ENCODE results near the gene GALNT6. TPM values are rescaled to one million over a fixed set of nuclear protein-coding genes. Genes with fewer than 3 reads are reported as not detected.

The GALNT6 gene, protein sequence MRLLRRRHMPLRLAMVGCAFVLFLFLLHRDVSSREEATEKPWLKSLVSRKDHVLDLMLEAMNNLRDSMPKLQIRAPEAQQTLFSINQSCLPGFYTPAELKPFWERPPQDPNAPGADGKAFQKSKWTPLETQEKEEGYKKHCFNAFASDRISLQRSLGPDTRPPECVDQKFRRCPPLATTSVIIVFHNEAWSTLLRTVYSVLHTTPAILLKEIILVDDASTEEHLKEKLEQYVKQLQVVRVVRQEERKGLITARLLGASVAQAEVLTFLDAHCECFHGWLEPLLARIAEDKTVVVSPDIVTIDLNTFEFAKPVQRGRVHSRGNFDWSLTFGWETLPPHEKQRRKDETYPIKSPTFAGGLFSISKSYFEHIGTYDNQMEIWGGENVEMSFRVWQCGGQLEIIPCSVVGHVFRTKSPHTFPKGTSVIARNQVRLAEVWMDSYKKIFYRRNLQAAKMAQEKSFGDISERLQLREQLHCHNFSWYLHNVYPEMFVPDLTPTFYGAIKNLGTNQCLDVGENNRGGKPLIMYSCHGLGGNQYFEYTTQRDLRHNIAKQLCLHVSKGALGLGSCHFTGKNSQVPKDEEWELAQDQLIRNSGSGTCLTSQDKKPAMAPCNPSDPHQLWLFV
- 10 to 100 TPM; 10.8 to 16.9 (median 11.9) TPM for total RNA-seq

DNA sequence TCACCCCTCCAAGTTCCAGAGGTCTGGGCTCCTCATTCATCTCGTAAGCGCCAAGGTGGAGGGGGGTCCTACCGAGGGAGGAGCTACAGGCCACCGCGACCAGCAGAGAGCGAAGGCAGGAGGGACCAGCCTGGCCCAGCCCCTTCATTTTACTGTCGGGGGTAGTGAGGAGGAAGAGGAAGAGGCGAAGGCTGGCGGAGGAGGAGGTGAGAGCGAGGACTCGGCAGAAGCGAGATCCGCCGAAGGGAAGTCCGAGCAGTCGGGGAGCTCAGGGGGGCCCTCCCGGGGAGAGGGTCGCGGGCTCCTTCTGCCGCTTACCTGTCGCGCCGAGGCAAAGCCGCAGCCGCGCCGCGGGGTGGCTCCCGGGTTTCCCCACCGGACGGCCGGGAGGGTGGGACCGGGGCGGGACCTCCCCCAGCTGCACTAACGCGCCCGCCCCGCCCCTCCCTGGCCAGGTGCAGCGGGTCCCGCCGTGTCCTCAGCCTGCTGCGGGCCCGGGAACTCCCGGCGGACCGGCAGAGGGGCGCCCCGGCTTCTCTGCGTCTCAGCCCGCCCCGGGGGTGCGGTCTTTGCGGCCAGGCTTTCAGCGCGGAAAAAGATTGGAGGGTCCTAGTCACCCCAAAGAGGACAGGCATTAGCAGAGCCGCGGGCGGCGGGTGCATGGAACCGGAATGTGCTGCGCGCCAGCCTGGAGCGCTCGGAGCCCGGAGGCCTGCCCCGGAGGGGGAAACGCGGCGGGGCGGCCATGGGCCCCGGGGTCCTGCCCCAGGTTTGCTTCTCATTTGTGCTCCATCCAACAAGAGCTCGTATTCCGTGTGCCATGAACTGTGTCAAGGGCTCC is at the start of gene GALNT6:
Gene GALNT6, minus strand, starts transcription at position 124 of the 841 bp plus-strand sequence. CDS start 11,625 bp downstream, outside the sequence.
- no peaks in the 10 kb centered on the region for H3K27me3 Mint-ChIP-seq (ENCODE audit: low read depth)
- peak; percentile 69 to 71 for ATAC-seq
- peak within 1 kb of the TSS; percentile 91 for H3K4me3 Mint-ChIP-seq
- H3K4me1 Mint-ChIP-seq (ENCODE audit: low read depth) = peaks cover 76% of the 10 kb centered on the region
- no peaks in the 10 kb centered on the region for H3K9me3 Mint-ChIP-seq
- peak; percentile 70 for DNase-seq
- H3K36me3 Mint-ChIP-seq (ENCODE audit: insufficient read depth) = no peaks in the 10 kb centered on the region

DNA sequence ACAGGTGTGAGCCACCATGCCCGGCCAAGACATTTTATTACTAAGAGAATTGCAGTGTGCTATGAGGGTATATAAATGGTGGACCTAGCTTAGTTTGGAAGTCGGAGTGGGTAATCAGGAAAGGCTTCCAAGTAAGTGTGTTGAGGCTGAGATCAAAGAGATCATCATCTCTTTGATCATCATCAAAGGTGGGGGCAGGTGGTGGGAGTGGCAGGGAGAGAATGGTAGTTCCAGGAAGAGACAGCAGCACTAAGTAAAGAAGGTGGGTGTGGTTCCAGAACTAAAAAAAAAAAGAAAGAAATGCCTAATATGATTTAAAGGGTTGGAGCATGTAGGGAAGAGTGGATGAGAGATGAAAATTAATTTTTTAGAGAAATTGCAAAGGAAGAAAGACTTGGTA is 48.1 kb upstream of the GALNT6 start:
- Mint-ChIP-seq H3K4me1 (ENCODE audit: low read depth) (peaks cover 22% of the 10 kb centered on the region), H3K27me3 (ENCODE audit: low read depth) (no peaks in the 10 kb centered on the region), H3K36me3 (ENCODE audit: insufficient read depth) (no peaks in the 10 kb centered on the region), H3K4me3 (no peak overlapping the region), H3K9me3 (no peaks in the 10 kb centered on the region)
- DNase-seq = no peak
- no peak for ATAC-seq

DNA sequence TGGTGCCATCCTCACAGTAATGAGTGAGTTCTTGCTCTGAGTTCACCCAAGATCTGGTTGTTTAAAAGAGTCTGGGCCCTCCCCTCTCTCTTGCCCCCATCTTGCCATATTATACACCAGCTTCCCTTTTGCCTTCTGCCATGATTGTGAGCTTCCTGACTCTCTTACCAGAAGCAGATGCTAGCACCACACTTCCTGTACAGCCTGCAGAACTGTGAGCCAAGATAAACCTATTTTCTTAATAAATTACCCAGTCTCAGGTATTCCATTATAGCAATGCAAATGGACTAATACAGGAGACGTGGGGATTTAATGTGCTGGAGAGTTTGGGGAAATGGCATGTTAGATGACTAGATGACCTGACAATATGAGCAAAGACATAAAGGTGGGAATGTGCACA is 46.2 kb upstream of the GALNT6 start:
- DNase-seq (no peak), ATAC-seq (no peak)
- Mint-ChIP-seq H3K9me3 (no peaks in the 10 kb centered on the region), H3K4me3 (no peak overlapping the region), H3K36me3 (ENCODE audit: insufficient read depth) (no peaks in the 10 kb centered on the region), H3K27me3 (ENCODE audit: low read depth) (no peaks in the 10 kb centered on the region), H3K4me1 (ENCODE audit: low read depth) (peaks cover 22% of the 10 kb centered on the region)

DNA sequence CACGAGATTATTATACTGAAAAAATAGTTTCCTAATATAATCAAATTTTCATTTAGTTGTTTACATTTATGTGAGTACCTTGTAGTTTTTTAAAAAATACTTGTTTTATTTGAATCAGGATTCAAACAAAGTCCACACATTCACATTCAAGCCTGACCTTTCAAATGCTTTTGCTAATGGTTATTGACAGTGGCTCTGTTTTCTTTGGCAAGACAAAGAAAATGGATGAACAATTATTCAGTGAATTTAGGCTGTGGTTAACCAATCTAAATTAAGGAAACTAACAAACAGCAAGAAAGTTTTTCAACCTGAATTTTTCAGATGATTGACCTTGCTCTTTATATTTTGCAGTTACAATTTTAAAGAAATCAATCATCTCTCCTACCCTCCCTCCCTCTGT is 43.1 kb upstream of the GALNT6 start:
- Mint-ChIP-seq H3K36me3 (ENCODE audit: insufficient read depth) (no peaks in the 10 kb centered on the region), H3K4me1 (ENCODE audit: low read depth) (peaks cover 5% of the 10 kb centered on the region), H3K9me3 (no peaks in the 10 kb centered on the region), H3K27me3 (ENCODE audit: low read depth) (no peaks in the 10 kb centered on the region), H3K4me3 (no peak overlapping the region)
- no peak for ATAC-seq
- no peak for DNase-seq

DNA sequence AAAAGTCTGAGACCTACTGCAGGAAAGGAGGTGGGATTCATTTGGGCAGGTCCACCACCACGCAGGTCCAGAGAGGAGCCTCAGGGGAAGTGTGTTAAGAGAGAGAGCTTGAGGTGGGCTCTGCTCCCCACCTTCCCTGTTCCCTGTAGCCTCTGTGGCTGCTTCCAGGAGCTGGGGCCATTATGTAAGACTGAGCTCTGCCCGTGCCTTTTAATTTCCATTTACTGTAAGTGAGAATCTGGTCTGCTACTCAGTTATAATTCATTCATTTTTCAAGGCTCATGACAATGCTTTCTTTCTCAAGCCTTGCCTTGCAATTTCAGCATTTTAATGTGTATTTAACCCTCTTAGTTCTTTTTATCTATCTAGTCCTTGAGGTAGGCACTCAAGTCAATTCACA is 41.7 kb upstream of the GALNT6 start:
- Mint-ChIP-seq H3K4me3 (no peak overlapping the region), H3K36me3 (ENCODE audit: insufficient read depth) (no peaks in the 10 kb centered on the region), H3K4me1 (ENCODE audit: low read depth) (peaks cover 3% of the 10 kb centered on the region), H3K9me3 (no peaks in the 10 kb centered on the region), H3K27me3 (ENCODE audit: low read depth) (no peaks in the 10 kb centered on the region)
- DNase-seq = no peak
- ATAC-seq = no peak

DNA sequence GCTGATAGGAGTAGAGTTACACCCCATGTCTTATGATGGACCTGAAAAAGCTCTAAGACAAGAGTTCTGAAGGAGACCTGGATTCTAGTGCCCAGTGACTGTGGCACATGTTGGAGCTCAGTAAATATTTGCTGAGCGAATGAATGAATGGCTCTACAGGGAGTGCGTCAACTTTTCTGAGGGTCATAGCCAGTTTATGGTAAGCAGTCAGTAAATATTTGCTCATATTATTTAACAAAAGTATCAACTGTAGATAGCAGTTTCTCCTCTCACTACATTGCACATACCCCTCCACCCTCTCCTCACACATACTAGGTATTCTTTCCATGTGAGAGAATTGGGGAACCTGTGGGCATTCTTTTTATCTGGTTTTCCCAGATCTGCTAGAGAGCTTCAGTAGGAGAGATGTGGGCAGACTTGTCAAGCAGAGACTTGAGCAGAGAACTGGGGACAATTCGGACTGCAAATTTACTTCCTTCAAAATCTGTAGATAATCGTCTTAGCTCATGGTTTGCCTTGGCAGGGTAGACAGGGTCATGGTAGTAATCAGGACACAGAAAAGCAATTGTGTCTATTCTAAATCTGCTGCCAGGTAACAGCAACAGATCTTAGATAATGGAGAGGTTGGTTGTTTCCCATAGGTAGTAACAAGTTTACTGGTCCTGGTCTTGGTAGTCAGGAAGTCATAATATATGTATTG is 39.1 kb upstream of the GALNT6 start:
- no peaks in the 10 kb centered on the region for H3K27me3 Mint-ChIP-seq (ENCODE audit: low read depth)
- ATAC-seq = no peak
- no peaks in the 10 kb centered on the region for H3K9me3 Mint-ChIP-seq
- no peak overlapping the region for H3K4me3 Mint-ChIP-seq
- no peak for DNase-seq
- peaks cover under 1% of the 10 kb centered on the region for H3K4me1 Mint-ChIP-seq (ENCODE audit: low read depth)
- no peaks in the 10 kb centered on the region for H3K36me3 Mint-ChIP-seq (ENCODE audit: insufficient read depth)

DNA sequence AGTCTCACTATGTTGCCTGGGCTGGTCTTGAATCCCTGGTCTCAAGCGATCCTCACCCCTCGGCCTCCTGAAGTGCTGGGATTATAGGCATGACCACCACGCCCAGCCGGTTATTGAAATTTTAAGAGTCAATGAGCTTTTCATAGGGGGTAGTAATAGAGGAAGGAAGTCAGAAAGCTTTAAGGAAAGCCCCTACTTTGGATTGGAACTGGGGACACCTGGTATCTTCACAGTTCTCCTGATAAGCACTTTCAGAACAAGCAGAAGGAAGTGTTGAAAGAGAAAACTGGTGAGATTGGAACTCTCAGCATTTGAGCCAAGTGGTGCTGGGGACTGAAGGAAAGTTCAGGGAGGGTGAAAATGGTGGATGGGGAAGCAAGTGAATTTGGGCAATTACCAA is 38.5 kb upstream of the GALNT6 start:
- H3K36me3 Mint-ChIP-seq (ENCODE audit: insufficient read depth) = no peaks in the 10 kb centered on the region
- peaks cover 2% of the 10 kb centered on the region for H3K4me1 Mint-ChIP-seq (ENCODE audit: low read depth)
- no peaks in the 10 kb centered on the region for H3K9me3 Mint-ChIP-seq
- H3K4me3 Mint-ChIP-seq = no peak overlapping the region
- ATAC-seq (no peak), DNase-seq (no peak)
- H3K27me3 Mint-ChIP-seq (ENCODE audit: low read depth) = no peaks in the 10 kb centered on the region

DNA sequence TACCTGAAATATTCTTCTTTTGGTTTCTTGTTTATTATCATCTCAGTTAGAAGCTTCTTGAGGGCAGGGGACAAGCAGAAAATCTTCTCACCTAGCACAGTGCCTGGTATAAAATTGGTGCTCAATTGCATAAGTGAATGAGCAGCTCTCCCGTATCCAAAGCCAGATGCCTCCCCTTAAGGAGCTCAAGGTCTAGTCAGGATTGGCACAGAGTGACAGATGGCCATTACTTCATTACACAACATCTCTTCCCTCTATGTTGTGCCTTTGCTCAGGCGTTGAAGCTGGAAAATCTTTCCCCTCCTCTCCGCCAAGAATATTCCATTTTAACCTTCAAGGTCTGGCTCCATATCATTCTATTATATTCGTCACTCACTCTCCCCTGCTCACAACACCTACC is 37.0 kb upstream of the GALNT6 start:
- no peaks in the 10 kb centered on the region for H3K36me3 Mint-ChIP-seq (ENCODE audit: insufficient read depth)
- H3K27me3 Mint-ChIP-seq (ENCODE audit: low read depth) = no peaks in the 10 kb centered on the region
- H3K4me3 Mint-ChIP-seq = no peak overlapping the region
- ATAC-seq = no peak
- no peak for DNase-seq
- no peaks in the 10 kb centered on the region for H3K9me3 Mint-ChIP-seq
- H3K4me1 Mint-ChIP-seq (ENCODE audit: low read depth) = peaks cover 6% of the 10 kb centered on the region

DNA sequence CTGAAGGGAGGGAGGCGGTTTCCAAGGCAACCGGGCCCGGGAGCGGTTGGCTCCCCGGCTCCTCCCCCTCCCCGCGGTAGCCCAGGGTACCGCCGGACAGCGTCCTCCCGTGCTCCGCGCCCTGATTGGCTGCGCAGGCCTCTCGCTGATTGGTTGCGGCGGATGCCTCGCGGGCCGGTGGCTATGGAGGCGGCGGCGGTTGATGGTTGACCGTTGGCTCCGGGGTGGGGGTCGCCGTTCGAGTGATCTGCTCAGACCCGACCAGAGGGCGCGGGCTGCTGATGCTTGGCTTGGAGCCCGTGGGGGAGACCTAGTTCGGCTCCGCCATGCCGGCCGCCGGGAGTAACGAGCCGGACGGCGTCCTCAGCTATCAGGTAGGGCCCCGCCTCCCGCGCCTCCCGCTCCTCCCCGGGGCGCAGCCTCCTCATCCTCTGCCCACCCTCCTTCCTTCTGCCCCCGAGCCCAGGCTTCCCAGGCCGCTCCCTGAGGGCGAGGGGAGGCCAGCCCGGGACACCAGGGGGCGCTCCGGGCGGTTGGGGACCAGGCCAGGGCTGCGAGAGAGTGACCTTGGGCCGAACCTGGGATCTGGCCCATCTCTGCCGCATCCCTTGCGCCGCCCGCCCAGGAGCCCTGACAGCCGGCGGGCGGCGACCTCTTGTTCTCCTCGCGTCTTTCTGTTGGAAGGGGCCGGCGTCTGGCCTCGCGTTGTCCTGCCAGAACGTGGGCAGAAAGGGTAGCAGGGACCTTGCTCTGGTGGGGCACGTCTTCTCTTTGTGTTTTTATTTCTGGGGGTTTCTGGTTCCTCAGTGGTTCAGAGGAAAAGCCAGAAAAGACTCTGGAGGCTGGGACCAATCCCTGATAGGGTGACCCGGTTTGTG is 33.7 kb upstream of the GALNT6 start, which contains the start of gene SLC4A8:
Gene SLC4A8, plus strand, starts transcription at position 170 of the 878 bp plus-strand sequence. Its CDS starts 157 bp downstream, at position 327.
- Mint-ChIP-seq H3K9me3 (no peaks in the 10 kb centered on the region), H3K4me3 (peak within 1 kb of the TSS; percentile 80), H3K36me3 (ENCODE audit: insufficient read depth) (no peaks in the 10 kb centered on the region), H3K27me3 (ENCODE audit: low read depth) (no peaks in the 10 kb centered on the region), H3K4me1 (ENCODE audit: low read depth) (peaks cover 6% of the 10 kb centered on the region)
- ATAC-seq (peak; percentile 92 to 93), DNase-seq (peak; percentile 58)

DNA sequence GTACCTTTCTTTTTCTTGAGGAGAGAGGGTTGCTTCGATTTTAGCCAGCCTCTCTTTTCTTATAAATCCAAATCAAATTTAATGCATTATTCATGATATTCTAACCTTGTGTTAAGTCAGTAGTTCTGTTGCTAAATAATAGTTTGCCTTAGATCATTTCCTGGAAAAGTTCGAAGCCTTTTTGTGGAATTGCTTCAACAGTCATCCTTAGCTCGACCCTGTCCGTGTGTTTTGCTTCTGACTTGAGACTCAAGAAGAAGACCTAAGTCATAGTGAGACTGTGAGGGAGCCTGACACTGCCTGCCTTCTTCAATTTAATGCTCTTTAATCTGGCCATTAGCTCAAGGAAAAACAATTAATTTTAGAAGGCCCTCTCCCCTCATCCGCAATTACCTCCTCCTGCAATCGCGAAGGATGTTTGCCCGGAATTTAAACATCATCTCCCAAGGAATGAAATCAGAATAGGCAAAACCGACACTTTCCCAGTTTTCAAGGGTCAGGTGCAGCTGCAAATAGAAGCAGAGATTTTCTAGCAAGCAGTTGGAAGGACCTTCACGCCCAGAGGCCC is 33.0 kb upstream of the GALNT6 start:
- DNase-seq = no peak
- ATAC-seq = no peak
- H3K4me1 Mint-ChIP-seq (ENCODE audit: low read depth) = peaks cover 6% of the 10 kb centered on the region
- H3K27me3 Mint-ChIP-seq (ENCODE audit: low read depth) = no peaks in the 10 kb centered on the region
- peak overlapping the region; percentile 80 for H3K4me3 Mint-ChIP-seq
- H3K36me3 Mint-ChIP-seq (ENCODE audit: insufficient read depth) = no peaks in the 10 kb centered on the region
- no peaks in the 10 kb centered on the region for H3K9me3 Mint-ChIP-seq

DNA sequence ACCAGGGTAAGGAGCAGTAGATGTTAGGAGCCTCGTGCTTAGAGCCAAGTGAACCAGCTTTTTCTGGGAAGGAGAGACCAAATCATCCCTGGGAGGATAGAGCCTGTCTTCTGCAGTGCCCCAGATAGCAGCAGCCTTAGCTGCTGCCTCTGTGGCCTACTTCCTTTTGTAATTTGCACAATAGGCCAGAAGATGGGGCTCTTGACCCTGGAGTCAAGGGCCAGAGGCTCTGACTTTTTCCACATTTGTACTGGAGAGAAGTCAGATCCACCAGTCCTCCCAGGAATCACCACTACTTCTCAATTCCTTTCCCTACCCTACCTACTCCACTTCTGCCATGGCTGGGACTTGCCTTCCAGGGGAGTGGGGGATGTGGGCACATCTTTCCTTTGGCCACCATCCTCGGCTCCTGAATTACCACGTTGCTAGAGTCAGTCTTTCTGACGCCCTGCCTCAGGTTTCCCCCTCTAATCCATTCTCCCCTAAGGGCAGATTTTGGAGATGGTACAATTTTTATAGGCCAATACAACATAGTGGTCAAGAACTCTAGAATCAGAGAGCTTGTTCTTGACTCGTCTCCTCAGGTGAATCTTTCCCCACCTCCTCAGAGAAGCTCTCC is 30.2 kb upstream of the GALNT6 start:
- no peaks in the 10 kb centered on the region for H3K27me3 Mint-ChIP-seq (ENCODE audit: low read depth)
- H3K4me3 Mint-ChIP-seq = no peak overlapping the region
- no peaks in the 10 kb centered on the region for H3K9me3 Mint-ChIP-seq
- peak; percentile 27 for DNase-seq
- ATAC-seq = no peak
- H3K36me3 Mint-ChIP-seq (ENCODE audit: insufficient read depth) = no peaks in the 10 kb centered on the region
- peaks cover 6% of the 10 kb centered on the region for H3K4me1 Mint-ChIP-seq (ENCODE audit: low read depth)

DNA sequence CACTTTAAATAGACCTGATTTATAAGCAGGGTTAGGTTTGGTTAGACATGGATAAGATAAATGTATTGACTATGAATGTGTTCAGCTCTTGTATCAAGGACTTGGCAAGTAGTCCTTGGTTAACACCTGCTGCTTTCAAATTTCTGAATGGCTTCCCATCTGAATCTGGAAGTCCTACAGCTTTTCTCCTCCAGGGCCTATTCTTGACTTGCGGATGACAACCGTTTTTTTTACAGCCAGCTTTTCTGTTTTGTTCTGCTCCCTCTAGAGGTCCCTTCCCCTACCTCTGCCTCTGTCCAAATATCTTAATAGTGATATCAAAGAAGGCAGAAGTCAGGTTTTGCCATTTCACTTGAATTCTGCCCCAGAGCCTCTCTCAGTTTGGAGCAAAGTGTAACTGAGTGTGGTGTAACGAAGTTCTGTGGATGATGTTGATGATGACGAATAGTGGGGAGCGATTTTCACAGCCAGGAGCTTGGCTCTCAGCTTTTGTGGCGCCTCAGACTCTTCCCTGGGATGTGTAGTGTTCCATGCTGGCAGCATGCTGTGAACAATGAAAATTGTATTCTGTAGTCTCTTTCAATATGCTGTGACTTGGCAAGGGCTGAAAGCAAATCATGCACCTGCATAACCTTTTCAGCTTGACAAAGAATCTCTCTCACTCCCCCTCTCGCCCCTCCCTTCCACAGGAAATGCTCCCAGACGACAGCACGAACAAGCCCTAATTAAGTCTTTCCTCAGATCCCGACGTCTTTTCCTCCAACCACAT is 28.4 kb upstream of the GALNT6 start:
- ATAC-seq (no peak), DNase-seq (no peak)
- H3K9me3 Mint-ChIP-seq = no peaks in the 10 kb centered on the region
- H3K4me3 Mint-ChIP-seq = no peak overlapping the region
- no peaks in the 10 kb centered on the region for H3K27me3 Mint-ChIP-seq (ENCODE audit: low read depth)
- peaks cover 4% of the 10 kb centered on the region for H3K4me1 Mint-ChIP-seq (ENCODE audit: low read depth)
- no peaks in the 10 kb centered on the region for H3K36me3 Mint-ChIP-seq (ENCODE audit: insufficient read depth)
